Jurkat, Clone E6-1 (cell line): ENCODE results near the gene FAM24B. TPM values are rescaled to one million over a fixed set of nuclear protein-coding genes. Genes with fewer than 3 reads are reported as not detected.
"Not testable (repeated sequence)": the region's sequence is repeated elsewhere in the genome, so short reads cannot be mapped to it uniquely, and the experiment has no call there.

Source experiments
- DNase-seq: peaks from one replicate; pipeline ENCODE4 v3.0.0-alpha.2; 2011; ENCODE audit warnings: low read depth, low spot score
- H3K4me3 ChIP-seq: 2 replicates; pipeline ENCODE4 v1.5.1; 2011; ENCODE audit warnings: mild to moderate bottlenecking, low read length, control low read depth, moderate library complexity
- polyA plus RNA-seq: library from polyadenylated mRNA; unstranded; fragments of >200 nt; gene quantifications from one replicate; pipeline ENCODE4 v1.2.1, GENCODE V29; 2012; ENCODE audit warnings: missing spikeins; ENCODE audit not compliant: insufficient read length, insufficient read depth

Gene FAM24B, protein sequence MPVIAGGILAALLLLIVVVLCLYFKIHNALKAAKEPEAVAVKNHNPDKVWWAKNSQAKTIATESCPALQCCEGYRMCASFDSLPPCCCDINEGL
- 20.0 TPM for polyA plus RNA-seq

DNA sequence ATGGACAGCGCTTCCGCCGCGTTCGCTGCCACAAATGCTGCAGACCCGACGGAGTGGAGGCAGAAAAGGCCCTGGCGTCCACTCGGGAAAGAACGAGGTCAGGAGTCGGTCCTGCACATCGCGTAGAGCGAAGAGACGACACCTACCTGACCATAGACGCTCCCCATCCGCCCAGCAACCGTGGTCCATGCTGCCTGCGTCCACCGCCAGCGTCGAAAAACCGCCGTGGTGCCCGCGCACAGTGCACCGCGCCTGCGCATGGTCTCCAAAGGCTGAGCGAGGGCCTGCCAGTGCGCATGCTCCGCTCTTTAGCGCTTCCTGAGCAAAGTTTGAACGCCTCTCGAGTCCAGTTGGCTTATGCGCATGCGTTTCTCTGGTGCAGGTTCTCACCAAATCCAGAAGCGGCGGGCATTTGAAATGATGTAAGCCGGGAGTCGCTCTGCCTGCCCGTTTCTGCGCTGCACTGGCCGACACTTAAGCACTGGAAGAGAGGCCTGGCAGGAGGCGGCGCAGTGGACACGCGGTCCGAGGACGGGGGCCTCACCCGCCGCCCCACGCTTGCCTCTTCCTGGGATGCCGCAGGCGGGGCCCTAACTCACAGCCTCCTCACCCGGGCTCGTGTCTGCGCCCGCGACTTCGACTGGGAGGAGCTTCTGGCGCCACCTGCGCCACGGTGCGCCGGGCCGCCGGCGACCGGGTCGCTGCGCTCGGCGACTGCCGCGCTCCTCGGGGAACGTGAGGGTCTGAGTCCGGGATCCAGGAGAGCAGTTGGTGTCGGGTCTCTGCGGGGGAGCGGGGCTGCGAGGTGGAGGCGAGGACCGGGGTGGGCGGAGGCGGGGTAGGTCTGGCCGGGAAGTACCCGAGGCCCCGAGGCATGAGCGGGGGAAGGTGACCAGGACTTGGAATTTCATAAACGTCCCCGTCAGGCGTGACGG lies at the start of gene FAM24B:
Gene FAM24B, minus strand, starts transcription at position 243 of the 935 bp plus-strand sequence. CDS start 29,066 bp downstream, outside the sequence.
- H3K4me3 ChIP-seq: peak within 1 kb of the TSS; percentile 91
- peak; percentile 97 for DNase-seq

DNA sequence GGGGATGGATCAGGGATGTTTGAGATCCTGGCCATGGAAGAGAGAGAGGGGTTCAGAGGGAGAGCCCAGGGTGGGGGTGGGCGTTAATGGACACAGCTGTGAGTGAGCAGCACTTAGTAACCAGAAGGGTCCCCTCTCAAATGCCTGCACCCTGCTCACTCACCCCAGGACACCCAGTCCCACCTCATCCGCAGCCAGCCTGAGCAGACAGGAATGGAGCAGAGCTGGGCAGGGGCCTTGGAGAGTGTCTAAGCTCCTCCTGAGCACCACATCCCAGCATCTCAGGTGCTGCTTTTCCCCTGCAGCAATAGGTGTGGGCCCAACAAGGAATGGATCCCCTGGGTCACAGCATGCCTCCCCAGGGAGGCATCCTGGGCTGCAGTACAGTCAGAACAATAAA lies 36.3 kb upstream of the FAM24B start:
- H3K4me3 ChIP-seq: no peak overlapping the region
- no peak for DNase-seq

DNA sequence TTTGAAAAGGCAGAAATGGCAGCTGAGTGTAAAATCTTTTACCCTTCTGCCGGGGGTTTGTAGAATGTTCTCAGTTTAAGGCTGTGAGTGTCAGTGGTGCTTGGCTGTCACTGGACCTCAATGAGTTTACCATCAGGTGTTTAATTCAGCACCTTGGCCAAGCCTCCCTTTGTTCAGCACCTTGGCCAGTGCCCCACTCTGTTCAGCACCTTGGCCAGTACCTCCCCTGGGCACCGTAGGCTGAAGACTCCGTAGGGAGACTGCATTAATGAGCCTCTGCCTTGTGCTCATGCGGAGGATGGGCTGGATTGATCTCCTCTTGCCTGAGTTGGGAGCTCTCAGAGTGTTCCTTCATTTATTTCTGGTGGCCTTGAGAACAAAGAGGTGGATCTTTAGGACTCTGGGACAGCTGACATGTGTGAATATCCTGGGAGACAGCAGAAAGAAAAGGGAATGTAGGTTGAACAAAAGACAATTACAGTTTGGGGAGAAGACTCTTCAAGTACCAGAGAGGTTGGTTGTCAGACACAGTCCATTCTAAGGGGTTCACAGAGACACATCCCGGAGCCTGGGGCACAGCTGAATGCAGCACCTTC lies 32.6 kb upstream of the FAM24B start:
- H3K4me3 ChIP-seq: no peak overlapping the region
- DNase-seq: peak; percentile 51

DNA sequence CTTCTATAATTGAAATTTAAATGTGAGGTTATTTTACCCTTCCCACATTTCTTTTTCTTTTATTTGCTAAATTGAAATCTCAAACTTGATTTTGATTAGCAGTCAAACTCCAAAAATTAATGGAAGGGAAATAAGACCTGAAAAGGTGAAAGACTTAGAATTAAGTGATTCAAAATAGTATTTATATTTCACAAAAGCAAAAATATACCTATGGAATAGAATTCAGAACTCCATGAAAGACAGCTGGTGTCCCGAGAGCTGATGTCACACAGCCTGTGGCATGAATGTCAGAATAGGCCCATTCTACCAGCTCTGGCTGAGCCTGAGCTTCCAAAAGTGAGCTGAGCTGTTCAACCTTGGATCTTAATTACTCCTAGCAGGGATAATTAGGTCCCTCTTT lies 30.9 kb upstream of the FAM24B start, which contains the start of gene FAM24A:
Gene FAM24A, plus strand, starts transcription at position 301 of the 400 bp plus-strand sequence. CDS start 1,025 bp downstream, outside the sequence.
- no peak for DNase-seq
- H3K4me3 ChIP-seq: no peak within 1 kb of the TSS

DNA sequence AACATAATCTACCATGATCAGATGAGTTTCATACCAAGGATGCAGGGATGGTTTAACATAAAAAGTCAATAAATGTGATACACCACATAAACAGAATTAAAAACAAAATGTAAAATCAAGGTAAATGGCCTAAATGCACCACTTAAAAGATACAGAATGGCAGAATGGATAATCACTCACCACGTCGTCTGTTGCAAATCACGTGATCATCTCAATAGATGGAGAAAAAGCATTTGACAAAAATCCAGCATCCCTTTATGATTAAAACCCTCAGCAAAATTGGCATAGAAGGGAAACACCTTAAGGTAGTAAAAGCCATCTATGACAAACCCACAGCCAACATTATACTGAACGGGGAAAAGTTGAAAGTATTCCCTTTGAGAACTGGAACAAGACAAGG lies 24.5 kb upstream of the FAM24B start:
- not testable (repeated sequence) for DNase-seq, H3K4me3 ChIP-seq

DNA sequence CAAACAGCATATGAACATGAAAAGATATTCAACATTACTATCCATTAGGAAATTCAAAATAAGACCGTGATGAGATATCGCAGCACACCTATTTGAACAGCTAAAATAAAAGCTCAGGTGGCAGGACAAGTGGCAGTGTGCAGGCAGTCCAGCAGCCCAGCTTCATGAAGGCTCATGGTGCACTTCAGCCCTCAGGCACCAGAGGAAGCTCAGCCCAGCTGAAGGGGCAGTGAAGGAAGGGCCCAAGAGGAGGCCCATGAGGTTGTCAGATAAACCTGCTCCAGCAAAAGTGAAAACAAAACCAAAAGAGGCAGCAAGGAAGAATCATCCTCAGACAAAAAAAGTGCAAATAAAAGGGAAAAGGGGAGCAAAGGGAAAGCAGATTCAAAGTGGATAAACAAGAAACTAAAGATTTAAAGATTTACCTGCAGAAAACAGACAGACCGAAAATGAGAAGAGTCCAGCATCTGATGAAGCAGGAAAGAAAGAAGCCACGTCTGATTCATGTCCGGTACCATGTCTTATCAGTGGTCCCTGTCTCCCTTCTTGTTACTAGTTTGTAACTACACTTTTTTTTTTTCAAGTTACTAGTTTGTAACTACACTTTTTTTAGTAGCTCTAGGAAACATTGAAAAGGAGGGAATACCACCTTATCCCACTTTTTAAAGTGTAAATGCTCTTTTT lies 15.0 kb upstream of the FAM24B start:
- H3K4me3 ChIP-seq: no peak overlapping the region
- DNase-seq: no peak

DNA sequence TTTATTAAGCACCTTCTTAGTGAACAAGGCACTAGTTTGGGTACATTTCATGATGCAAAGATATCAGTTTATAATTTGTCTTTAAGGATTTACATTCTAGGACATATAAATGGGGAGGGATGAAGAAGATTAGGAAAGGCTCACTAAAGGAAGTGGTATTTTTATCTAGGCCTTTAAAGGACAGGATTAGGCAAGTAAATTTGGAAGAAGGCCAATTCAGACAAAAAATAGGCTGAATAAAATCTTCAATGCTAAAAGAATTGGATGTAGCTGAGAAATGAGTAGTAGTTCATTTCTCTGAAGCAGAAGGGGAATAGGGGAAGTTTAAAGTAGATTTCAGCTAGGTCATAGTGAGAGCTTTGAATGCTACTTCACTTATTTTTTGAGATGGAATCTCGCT lies 4.8 kb upstream of the FAM24B start:
- no peak for DNase-seq
- no peak overlapping the region for H3K4me3 ChIP-seq

DNA sequence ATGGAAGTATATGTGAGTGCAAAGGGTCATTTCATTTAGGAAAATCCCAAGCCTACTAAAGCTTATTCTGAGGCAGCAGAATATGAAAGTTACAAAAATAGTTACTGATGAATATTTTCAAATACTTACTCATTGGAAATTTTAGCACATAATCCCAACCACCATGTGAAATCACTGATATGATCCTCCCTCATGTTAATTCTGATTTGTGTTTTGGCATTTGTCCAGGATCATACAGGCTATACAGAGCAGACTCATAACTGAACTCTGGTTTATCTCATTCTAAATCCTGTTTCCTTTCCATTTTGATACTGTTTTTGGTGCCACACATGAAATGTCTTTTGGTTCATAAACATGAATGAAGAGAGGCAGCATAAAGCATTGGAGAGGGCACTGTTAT lies 3.4 kb upstream of the FAM24B start:
- DNase-seq: no peak

DNA sequence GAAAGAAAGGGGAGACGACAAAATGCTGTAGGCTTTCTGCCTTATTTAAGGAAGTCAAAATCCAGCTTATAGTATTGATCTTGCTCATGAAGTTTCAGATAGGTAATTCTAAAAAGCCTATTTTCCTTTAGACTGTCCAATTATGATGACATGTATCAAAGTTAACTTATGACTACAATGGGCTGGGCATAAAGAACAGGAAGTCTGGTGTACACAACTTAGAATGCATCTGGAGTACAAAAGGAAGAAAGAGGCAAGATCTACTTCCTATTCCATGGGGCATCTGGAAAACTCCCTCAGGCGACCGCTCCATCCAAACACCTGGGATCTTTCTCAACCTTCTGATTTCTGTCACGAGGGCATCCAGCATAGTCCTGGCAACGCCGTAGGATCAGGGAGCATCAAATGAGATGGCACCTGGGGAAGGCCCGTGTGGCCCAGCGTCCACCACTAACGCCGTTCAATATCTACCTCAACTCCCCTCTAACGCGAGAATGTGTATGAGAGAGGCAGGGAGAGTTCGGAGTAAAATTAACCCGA lies 512 bp downstream of the FAM24B start:
- peak; percentile 32 for DNase-seq
- H3K4me3 ChIP-seq: peak overlapping the region; percentile 91

More for the DNA sequence above, 3.4 kb upstream of the FAM24B start:
- H3K4me3 ChIP-seq: no peak overlapping the region

DNA sequence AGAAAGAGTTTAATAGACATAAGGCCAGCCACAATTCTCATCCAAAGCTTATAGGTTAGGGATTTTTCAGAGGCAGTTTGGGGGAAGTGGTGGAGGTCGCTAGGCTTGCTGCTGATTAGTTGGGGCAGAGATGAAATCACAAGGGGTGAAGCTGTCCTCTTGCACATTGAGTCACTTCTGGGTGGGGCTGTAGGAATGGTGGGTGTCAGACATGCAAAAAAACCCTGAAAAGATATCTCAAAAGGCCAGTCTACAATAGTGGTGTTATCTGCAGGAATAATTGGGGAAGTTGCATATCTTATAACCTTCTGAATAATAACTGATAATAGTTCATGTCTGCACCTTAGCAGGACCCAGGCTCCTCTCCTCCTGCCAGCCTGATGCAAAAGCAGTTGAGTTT lies 2.1 kb downstream of the FAM24B start:
- DNase-seq: no peak
- no peak overlapping the region for H3K4me3 ChIP-seq

DNA sequence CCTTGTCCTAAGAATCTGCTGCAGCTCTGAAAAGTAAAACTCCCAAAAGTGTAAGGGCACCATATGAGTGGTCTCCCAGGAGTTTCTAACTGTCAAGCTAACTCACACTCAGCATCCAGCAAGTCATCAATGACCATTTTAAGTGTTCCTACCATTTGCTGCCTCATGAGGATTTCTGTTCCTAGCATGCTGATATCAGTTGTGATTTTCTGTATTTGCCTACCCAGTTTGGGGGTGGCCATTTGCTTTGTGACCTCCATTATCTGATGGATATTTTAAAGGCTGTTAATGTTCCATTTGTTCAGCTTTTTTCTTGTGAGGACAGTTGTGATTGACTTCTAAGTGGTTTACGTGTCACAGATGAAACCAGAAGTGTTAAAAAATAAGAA lies 2.9 kb downstream of the FAM24B start:
- no peak for DNase-seq
- H3K4me3 ChIP-seq: no peak overlapping the region

DNA sequence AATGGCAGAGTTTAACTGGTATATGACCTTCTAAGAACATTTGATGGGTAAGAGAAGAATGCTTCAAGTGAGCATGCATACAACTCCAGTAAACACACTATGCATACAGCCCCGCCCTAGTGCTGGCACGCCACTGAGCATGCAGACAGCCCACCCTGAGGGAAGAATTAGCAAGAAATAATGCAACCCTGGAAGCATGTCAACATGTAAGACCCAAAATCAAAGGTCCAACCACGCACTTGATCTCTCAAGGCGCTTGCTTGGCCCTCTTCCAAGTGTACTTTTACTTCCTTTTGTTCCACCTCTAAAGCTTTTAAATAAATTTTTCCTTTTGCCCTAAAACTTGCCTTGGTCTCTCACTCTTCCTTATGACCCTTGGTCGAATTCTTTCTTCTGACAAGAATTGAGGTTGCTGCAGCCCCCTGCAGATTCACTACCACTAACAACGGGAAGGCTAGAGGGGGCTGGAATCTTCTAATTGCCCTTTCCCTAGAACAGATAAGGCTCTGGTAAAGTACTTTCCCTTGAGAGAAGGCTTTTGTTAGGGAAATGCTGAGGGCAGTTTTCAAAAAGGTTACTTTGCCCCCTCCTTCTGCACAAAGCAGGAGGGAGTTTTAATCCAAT lies 3.4 kb downstream of the FAM24B start:
- DNase-seq: no peak
- H3K4me3 ChIP-seq: no peak overlapping the region

DNA sequence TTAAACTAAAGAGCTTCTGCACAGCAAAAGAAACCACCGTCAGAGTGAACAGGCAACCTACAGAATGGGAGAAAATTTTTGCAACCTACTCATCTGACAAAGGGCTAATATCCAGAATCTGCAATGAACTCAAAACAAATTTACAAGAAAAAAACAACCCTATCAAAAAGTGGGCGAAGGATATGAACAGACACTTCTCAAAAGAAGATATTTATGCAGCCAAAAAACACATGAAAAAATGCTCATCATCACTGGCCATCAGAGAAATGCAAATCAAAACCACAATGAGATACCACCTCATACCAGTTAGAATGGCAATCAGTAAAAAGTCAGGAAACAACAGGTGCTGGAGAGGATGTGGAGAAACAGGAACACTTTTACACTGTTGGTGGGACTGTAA lies 7.4 kb downstream of the FAM24B start:
- not testable (repeated sequence) for H3K4me3 ChIP-seq, DNase-seq

DNA sequence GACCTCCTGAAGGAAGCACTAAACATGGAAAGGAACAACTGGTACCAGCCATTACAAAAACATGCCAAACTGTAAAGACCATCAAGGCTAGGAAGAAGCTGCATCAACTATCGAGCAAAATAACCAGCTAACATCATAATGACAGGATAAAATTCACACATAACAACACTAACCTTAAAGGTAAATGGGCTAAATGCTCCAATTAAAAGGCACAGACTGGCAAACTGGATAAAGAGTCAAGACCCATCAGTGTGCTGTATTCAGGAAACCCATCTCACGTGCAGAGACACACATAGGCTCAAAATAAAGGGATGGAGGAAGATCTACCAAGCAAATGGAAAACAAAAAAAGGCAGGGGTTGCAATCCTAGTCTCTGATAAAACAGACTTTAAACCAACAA lies 10.6 kb downstream of the FAM24B start:
- H3K4me3 ChIP-seq, DNase-seq: not testable (repeated sequence)

DNA sequence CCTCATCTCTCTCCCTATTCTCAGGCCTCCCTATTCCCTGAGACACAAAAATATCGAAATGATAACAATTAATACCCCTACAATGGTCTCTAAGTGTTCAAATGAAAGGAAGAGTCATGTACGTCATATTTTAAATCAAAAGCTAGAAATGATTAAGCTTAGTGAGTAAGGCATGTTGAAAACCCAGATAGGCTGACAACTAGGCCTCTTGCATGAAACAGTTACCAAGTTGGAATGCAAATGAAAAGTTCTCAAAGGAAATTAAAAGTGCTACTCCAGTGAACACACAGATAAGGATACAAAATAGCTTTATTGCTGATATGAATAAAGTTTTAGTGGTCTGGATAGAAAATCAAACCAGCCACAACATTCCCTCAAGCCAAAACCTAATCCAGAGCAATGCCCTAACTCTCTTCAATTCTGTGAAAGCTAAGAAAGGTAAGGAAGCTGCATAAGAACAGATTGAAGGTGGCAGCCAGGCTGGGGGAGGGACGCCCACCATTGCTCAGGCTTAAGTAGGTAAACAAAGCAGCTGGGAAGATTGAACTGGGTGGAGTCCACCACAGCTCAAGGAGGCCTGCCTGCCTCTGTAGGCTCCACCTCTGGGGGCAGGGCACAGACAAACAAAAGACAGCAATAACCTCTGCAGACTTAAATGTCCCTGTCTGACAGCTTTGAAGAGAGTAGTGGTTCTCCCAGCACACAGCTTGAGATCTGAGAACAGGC lies 12.5 kb downstream of the FAM24B start:
- DNase-seq, H3K4me3 ChIP-seq: not testable (repeated sequence)

DNA sequence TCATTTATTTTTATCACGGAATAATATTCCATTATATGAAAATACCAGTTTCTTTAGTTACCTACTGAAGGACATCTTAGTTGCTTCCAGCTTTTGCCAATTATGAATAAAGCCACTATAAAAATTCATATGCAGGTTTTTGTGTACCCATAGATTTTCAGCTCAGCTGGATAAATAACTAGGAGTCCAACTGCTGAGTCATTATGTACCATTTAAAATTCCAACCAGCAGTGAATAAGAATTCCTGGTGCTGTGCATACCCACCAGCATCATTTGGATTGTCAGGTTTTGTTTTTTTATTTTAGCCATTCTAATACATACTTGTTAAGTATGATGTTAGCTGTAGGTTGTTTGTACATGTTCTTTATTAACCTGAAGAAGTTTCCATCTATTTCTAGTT lies 14.5 kb downstream of the FAM24B start:
- no peak overlapping the region for H3K4me3 ChIP-seq
- DNase-seq: no peak

DNA sequence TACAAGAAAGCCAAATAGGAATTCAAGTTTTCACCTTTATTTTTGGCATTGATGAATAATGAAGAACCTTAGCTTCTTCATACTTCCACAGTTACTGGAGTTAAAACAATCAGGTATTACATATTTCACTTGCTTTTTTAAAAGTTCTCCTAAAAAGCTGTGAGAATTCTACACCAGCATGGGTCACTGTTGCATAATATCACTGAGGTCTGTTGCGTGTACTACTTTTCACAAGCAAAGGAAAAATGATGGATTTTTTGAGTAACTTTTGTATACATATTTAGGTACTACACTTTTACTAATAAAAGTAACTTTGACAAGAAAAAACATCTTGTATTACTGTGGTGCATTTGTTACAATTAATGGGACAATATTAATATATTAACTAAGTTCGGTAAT lies 15.2 kb downstream of the FAM24B start:
- DNase-seq: no peak
- H3K4me3 ChIP-seq: no peak overlapping the region
